B cell (primary cell): ENCODE results near the gene URB1. TPM values are rescaled to one million over a fixed set of nuclear protein-coding genes. Genes with fewer than 3 reads are reported as not detected.

Experiments used
- ATAC-seq: fragments of 200-7000 bp; cut with Tn5 transposase; one replicate; pipeline ENCODE4 v1.10.0; 2021; ENCODE audit warnings: low read depth, mild to moderate bottlenecking, moderate number of reproducible peaks, moderate library complexity
- CTCF ChIA-PET: fragments of 350-600 bp; sonication (Branson Sonifier 250); formaldehyde crosslinking; loops from one replicate; lab custom pipeline; 2021; ENCODE audit warnings: antibody characterized with exemption, inconsistent platforms; lab: Charles Lee
- POLR2A ChIA-PET: fragments of 350-600 bp; sonication (Branson Sonifier 250); formaldehyde crosslinking; loops from one replicate; lab custom pipeline; 2021; ENCODE audit warnings: antibody characterized with exemption; lab: Charles Lee
- DNase-seq: peaks from one replicate; pipeline ENCODE4 v3.0.0; 2013
- H2AFZ ChIP-seq: 2 replicates; pipeline ENCODE4 v1.6.1; 2012; ENCODE audit warnings: mild to moderate bottlenecking, low read depth, low read length; ENCODE audit not compliant: insufficient read depth, poor library complexity, severe bottlenecking
- H3K27ac ChIP-seq, 2 donors: 1 replicate in 1 of 2; 2 replicates in 1 of 2; pipeline ENCODE4 v1.5.1; 2012 to 2013; ENCODE audit warnings: low read length in 2 of 2, mild to moderate bottlenecking in 2 of 2, moderate library complexity in 1 of 2
- H3K27me3 ChIP-seq, 4 experiments: fragments of 200-600 bp in 1 of 4; sonication (generic) in 1 of 4; replicated peaks in 1 of 4; 1 replicate in 2 of 4; 2 replicates in 2 of 4; pipeline versions ENCODE4 v1.6.1 to v1.7.0; 2013 to 2016; ENCODE audit warnings: low read length in 3 of 4, mild to moderate bottlenecking in 2 of 4, mixed read lengths in 1 of 4, moderate library complexity in 1 of 4; ENCODE audit not compliant: insufficient read depth in 4 of 4, control insufficient read depth in 3 of 4; ENCODE audit errors: control extremely low read depth in 1 of 4
- H3K36me3 ChIP-seq, 2 experiments: replicated peaks in 1 of 2; 1 replicate in 1 of 2; 2 replicates in 1 of 2; pipeline versions ENCODE4 v1.6.1 to v1.7.1; 2013; ENCODE audit warnings: low read length in 1 of 2; ENCODE audit not compliant: insufficient read depth in 2 of 2, control insufficient read depth in 1 of 2; ENCODE audit errors: control extremely low read depth in 1 of 2, extremely low read depth in 1 of 2
- H3K4me1 ChIP-seq, 2 donors: fragments of 200-600 bp in 1 of 2; sonication (generic) in 1 of 2; 1 replicate in 1 of 2; 2 replicates in 1 of 2; pipeline versions ENCODE4 v1.5.1 to v1.6.1; 2013 to 2017; ENCODE audit warnings: low read length in 2 of 2; ENCODE audit not compliant: control insufficient read depth in 2 of 2, insufficient read depth in 2 of 2
- H3K4me2 ChIP-seq: replicated peaks from 2 replicates; pipeline ENCODE3; 2012; ENCODE audit warnings: mild to moderate bottlenecking, low read depth, low read length; ENCODE audit not compliant: poor library complexity, severe bottlenecking
- H3K4me3 ChIP-seq, 5 experiments: fragments of 200-600 bp in 1 of 5; sonication (generic) in 1 of 5; 1 replicate in 3 of 5; 2 replicates in 2 of 5; pipeline versions ENCODE4 v1.5.1 to v1.7.0; 2011 to 2016; ENCODE audit warnings: low read length in 4 of 5, mild to moderate bottlenecking in 4 of 5, low read depth in 2 of 5, control low read depth in 1 of 5, moderate library complexity in 1 of 5; ENCODE audit not compliant: insufficient read depth in 1 of 5; ENCODE audit errors: control extremely low read depth in 1 of 5, extremely low read depth in 1 of 5
- H3K79me2 ChIP-seq: fragments of 200-600 bp; sonication (generic); one replicate; pipeline ENCODE4 v1.6.0; 2016; ENCODE audit warnings: low read length; ENCODE audit not compliant: control insufficient read depth, insufficient read depth
- H3K9ac ChIP-seq: fragments of 200-600 bp; sonication (generic); 2 replicates; pipeline ENCODE4 v1.6.1; 2017; ENCODE audit warnings: mild to moderate bottlenecking, low read length, moderate library complexity
- H3K9me3 ChIP-seq, 3 donors: one replicate each; pipeline versions ENCODE4 v1.6.1 to v1.7.1; 2013; ENCODE audit warnings: low read length in 2 of 3; ENCODE audit not compliant: control insufficient read depth in 2 of 3, insufficient read depth in 1 of 3; ENCODE audit errors: control extremely low read depth in 1 of 3
- H4K20me1 ChIP-seq: 2 replicates; pipeline ENCODE4 v1.6.0; 2012; ENCODE audit warnings: mild to moderate bottlenecking, low read length; ENCODE audit not compliant: insufficient read depth, control insufficient read depth, poor library complexity, severe bottlenecking
- H3K27ac Mint-ChIP-seq: one replicate; pipeline ENCODE4 v1.8.0; 2021; ENCODE audit warnings: mixed read lengths
- H3K27me3 Mint-ChIP-seq: one replicate; pipeline ENCODE4 v1.8.0; 2021; ENCODE audit warnings: mixed read lengths
- H3K4me1 Mint-ChIP-seq: one replicate; pipeline ENCODE4 v1.8.0; 2021; ENCODE audit warnings: mixed read lengths
- H3K4me3 Mint-ChIP-seq: one replicate; pipeline ENCODE4 v1.8.0; 2021; ENCODE audit warnings: mixed read lengths
- H3K9me3 Mint-ChIP-seq: one replicate; pipeline ENCODE4 v1.8.0; 2022; ENCODE audit warnings: mixed read lengths; ENCODE audit not compliant: insufficient read depth
- EZH2 ChIP-seq: IDR thresholded peaks from 2 replicates; pipeline ENCODE4 v1.6.1; 2012; ENCODE audit warnings: borderline replicate concordance, low read depth, mild to moderate bottlenecking, moderate library complexity, low read length; ENCODE audit not compliant: insufficient read depth, poor library complexity, severe bottlenecking
- WGBS: methylation state at CpG from one replicate; pipeline ENCODE4 v1.1.5; 2013; ENCODE audit warnings: missing lambda C conversion rate; ENCODE audit not compliant: insufficient coverage; 5-methylcytosine and 5-hydroxymethylcytosine counted together
- intact Hi-C: fragments of 100-400 bp; cut with micrococcal nuclease; formaldehyde crosslinking; loops from one replicate; pipeline ENCODE4 v1.10.0; 2022
- polyA plus RNA-seq: library from polyadenylated mRNA; depleted of rRNA; stranded (reverse); fragments of >200 nt; gene quantifications from 2 replicates; pipeline ENCODE4 v1.2.3, GENCODE V29; 2012
- total RNA-seq, 2 donors: library from RNA; stranded (reverse); fragments of 120-200 nt in 1 of 2; gene quantifications; 1 replicate in 1 of 2; 2 replicates in 1 of 2; pipeline versions ENCODE4 v1.2.3 to v1.2.4, GENCODE V29; 2013 to 2022
- TF ChIP-seq, protein P1 (sequence below): fragments of 200-600 bp; IDR thresholded peaks from one replicate; pipeline ENCODE4 v1.8.0; 2022; ENCODE audit warnings: antibody characterized with exemption, mild to moderate bottlenecking

Gene URB1
- total and polyA plus RNA-seq, 2 donors (not counting 1 experiment from before 2014, with no cell fraction given) = 4.7 to 15.2 TPM

DNA sequence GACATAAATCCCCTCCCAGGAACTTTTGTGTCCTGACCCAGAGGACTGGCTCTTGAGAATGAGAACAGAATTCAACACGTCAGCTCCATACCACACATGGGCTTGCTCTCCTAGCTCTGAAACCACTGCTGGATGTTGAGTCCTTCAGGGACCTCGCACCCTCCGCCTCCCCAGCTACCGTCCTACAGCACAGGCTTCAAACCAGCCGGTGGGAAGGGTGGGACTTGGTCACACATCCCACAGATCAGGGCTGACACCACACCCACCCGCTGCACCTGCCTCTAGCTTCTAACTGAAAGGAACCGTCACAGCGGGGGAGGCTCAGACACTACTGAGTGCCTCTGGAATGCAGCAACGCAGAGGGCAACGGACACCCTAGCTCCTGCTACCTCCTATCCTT is 70.1 kb downstream of the URB1 start:
- TF ChIP-seq EZH2 = no peak
- TF ChIP-seq, protein P1, sequence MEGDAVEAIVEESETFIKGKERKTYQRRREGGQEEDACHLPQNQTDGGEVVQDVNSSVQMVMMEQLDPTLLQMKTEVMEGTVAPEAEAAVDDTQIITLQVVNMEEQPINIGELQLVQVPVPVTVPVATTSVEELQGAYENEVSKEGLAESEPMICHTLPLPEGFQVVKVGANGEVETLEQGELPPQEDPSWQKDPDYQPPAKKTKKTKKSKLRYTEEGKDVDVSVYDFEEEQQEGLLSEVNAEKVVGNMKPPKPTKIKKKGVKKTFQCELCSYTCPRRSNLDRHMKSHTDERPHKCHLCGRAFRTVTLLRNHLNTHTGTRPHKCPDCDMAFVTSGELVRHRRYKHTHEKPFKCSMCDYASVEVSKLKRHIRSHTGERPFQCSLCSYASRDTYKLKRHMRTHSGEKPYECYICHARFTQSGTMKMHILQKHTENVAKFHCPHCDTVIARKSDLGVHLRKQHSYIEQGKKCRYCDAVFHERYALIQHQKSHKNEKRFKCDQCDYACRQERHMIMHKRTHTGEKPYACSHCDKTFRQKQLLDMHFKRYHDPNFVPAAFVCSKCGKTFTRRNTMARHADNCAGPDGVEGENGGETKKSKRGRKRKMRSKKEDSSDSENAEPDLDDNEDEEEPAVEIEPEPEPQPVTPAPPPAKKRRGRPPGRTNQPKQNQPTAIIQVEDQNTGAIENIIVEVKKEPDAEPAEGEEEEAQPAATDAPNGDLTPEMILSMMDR = no peak
- no peaks in the 10 kb centered on the region for H3K27me3 ChIP-seq
- DNase-seq (no peak), ATAC-seq (no peak)
- peaks cover 15 to 93% of the 10 kb centered on the region in 2 experiments for H3K36me3 ChIP-seq
- no peak overlapping the region for H3K4me3 ChIP-seq
- no peaks in the 10 kb centered on the region for H3K9me3 ChIP-seq
- Mint-ChIP-seq H3K27me3 (no peaks in the 10 kb centered on the region), H3K9me3 (peaks cover 2% of the 10 kb centered on the region), H3K4me3 (no peak overlapping the region), H3K27ac (no peak overlapping the region), H3K4me1 (no peaks in the 10 kb centered on the region)
- no peak overlapping the region for H2AFZ ChIP-seq
- POLR2A ChIA-PET = no interaction called here
- H4K20me1 ChIP-seq = no peaks in the 10 kb centered on the region
- no peaks in the 10 kb centered on the region for H3K4me1 ChIP-seq
- 94% methylated on average over 9 of the region's 10 CpGs for WGBS
- intact Hi-C loops = no loop called here
- no peaks in the 10 kb centered on the region for H3K79me2 ChIP-seq
- CTCF ChIA-PET = interaction anchor here (1.2 kb wide), 1 partner anchor 10 kb away, joined by 3 read pairs; no protein-coding TSS in a partner anchor
- no peak overlapping the region for H3K9ac ChIP-seq
- H3K4me2 ChIP-seq = no peak overlapping the region
- H3K27ac ChIP-seq = no peak overlapping the region

DNA sequence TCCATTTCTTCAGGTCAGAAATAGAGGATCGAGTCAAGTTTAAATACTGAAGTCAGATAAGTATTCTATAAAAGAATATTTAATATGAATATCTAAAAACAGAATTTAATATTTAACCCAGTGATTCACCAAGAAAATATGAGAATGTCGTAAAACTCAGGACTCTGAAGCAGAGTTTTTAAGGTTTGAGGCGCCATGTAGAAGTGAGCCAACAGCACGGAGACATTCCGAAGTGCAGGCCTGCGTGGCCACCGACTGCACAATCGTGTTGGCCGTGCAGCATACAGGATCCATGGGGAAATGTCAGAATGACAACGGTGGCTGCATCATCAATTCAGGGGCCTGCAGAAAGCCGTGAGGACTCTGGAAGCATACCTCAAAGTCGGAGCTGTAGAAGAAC is 70.7 kb downstream of the URB1 start:
- ATAC-seq = no peak
- CTCF ChIA-PET = no interaction called here

More for the DNA sequence above, 70.7 kb downstream of the URB1 start:
- Histone ChIP-seq H3K79me2 (no peaks in the 10 kb centered on the region), H3K9ac (no peak overlapping the region), H3K4me1 (no peaks in the 10 kb centered on the region), H3K27me3 (no peaks in the 10 kb centered on the region), H3K4me3 (no peak overlapping the region), H2AFZ (no peak overlapping the region), H3K36me3 (peaks cover 14 to 94% of the 10 kb centered on the region in 2 experiments), H3K4me2 (no peak overlapping the region), H4K20me1 (no peaks in the 10 kb centered on the region), H3K27ac (no peak overlapping the region), H3K9me3 (no peaks in the 10 kb centered on the region)
- peaks cover 2% of the 10 kb centered on the region for H3K9me3 Mint-ChIP-seq
- no peak overlapping the region for H3K4me3 Mint-ChIP-seq
- WGBS = 98% methylated on average over 11 of the region's 12 CpGs
- no peaks in the 10 kb centered on the region for H3K27me3 Mint-ChIP-seq
- POLR2A ChIA-PET = no interaction called here
- no peak overlapping the region for H3K27ac Mint-ChIP-seq
- no peak for DNase-seq
- H3K4me1 Mint-ChIP-seq = no peaks in the 10 kb centered on the region
- intact Hi-C loops = no loop called here
- TF ChIP-seq, protein P1 = no peak
- TF ChIP-seq EZH2 = no peak
